ENCODE data around the gene ELAC2. TPM values are rescaled to one million over a fixed set of nuclear protein-coding genes. Genes with fewer than 3 reads are reported as not detected.

ELAC2 gene
- total and polyA plus RNA-seq, 12 donors, result 32.3 to 76.8 (median 61.4) TPM

DNA sequence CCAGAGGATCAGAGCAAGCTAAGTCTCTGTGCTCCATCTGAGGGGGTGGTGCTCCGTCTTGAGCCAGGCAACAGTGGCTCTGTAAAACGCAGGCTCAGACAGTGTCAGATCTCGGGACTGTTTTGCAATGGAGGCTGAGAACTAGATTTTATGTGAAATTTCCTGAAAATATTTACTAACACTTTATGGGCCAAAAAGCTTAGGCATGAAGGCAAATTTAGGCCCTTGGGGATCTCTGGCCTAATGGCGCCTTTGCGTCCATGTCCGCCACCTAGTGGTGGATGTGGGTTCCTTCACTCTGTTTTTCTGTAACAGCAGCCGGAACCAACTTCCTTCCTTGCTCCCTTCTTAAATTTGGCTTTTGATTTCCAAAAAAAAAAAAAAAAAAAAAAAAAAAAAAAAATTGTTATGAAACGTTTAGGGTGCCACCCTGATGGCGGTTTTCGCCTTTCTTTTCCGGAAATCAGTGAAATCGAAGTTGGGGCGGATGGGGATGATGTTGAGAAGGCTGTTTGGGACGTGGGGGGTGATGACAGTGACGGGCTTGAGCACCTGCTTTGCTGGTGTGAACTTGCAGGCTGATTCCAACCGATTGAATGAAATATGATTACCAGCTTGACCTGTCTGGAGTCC lies 14.0 kb upstream of the ELAC2 start:
- Histone ChIP-seq H3K36me3 (no peaks in the 10 kb centered on the region), H3K27me3 (peaks cover 0 to 1% (median 0%) of the 10 kb centered on the region in 7 donors), H3K4me3 (no peak overlapping the region), H3K9me3 (peaks cover 0 to 23% (median 5%) of the 10 kb centered on the region in 11 donors), H3K4me1 (peaks cover 0 to 8% (median 0%) of the 10 kb centered on the region in 9 donors), H3K27ac (no peak overlapping the region)
- ATAC-seq (peak; percentile 46 to 79 (median 60)), DNase-seq (peak in 1 of 2 donors; percentile 22)
- peak; percentile 70 to 83 (median 79) for TF ChIP-seq CTCF (IDR thresholded peaks at IDR 0.05)
- WGBS, 2 donors, result 38 to 40% methylated on average over 16 of the region's 16 CpGs
- intact Hi-C loops (cut with DNase I), result loop anchor here in 1 of 10 donors (10.0 kb wide), 1 partner anchor 1893 kb away; no protein-coding TSS in a partner anchor

DNA sequence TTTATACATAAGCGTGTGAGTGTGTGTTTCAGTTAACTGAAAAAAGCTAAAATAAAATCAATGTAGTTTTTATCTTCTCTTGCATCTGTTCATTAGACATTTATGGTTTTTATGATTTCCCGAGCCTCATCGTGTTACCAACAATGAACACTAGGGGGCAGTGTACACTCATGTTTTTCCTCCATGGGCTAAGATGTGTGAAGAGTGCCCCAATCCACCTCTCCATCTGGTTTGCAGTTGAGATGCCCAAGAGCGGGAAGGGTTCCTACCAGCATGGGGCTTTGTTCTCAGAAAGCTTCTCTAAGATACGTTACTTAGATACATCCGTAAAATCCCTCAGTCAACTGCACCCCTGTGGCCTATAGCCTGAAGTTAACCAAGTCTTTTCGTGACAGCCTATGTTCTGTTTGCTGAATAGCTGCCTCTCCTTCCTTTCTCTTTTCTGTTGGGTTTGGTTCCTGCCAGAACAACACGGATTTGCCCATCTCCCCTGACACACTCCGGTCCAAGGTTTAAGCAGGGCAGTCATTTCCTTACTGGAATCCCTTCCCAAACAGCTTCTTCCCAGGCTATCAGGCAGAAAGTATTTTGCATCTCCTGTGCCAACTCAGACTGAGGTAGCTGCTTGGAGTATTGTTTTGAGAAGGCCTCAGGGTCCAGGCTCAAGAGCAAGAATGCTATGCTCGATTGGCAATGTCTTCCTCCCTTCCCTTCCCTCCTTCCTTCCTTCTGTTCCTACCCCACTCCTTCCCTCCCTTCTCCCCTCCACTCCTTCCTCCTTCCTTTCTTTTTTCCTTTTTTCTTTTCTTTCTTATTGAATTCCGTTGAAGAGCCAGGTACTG lies 12.9 kb upstream of the ELAC2 start:
- Histone ChIP-seq H3K27me3 (peaks cover 0 to 4% (median 0%) of the 10 kb centered on the region in 7 donors), H3K4me3 (no peak overlapping the region), H3K27ac (no peak overlapping the region), H3K36me3 (no peaks in the 10 kb centered on the region), H3K9me3 (peaks cover 0 to 11% (median 0%) of the 10 kb centered on the region in 11 donors), H3K4me1 (peaks cover 0 to 8% (median 0%) of the 10 kb centered on the region in 9 donors)
- WGBS, 2 donors, result 57 to 60% methylated on average over 11 of the region's 11 CpGs
- peak in 4 of 8 donors; percentile 61 to 76 (median 66) for ATAC-seq
- intact Hi-C loops (cut with DNase I), result loop anchor here in 1 of 10 donors (10.0 kb wide), 1 partner anchor 1894 kb away; no protein-coding TSS in a partner anchor
- peak; percentile 56 to 83 (median 76) for TF ChIP-seq CTCF (IDR thresholded peaks at IDR 0.05)
- peak in 1 of 2 donors; percentile 20 for DNase-seq

- no peak for ATAC-seq
- no peak overlapping the region for H3K4me3 ChIP-seq
- 58 to 66% methylated on average over 1 of the region's 1 CpG for WGBS, 2 donors
Measured at GRCh38 chr17:13030056-13030455, 12.2 kb upstream of the ELAC2 start.

More at GRCh38 chr17:13030056-13030455, 12.2 kb upstream of the ELAC2 start:
- DNase-seq, result no peak
- Histone ChIP-seq H3K9me3 (peaks cover 0 to 5% (median 0%) of the 10 kb centered on the region in 11 donors), H3K4me1 (peaks cover 0 to 8% (median 0%) of the 10 kb centered on the region in 9 donors), H3K27ac (no peak overlapping the region), H3K27me3 (peaks cover 0 to 4% (median 0%) of the 10 kb centered on the region in 7 donors), H3K36me3 (no peaks in the 10 kb centered on the region)
- intact Hi-C loops (cut with DNase I), result loop anchor here in 1 of 10 donors (10.0 kb wide), 1 partner anchor 1895 kb away; no protein-coding TSS in a partner anchor
- no peak for TF ChIP-seq CTCF (IDR thresholded peaks at IDR 0.05)
